IMR-90 (cell line): ENCODE results near the gene FOXA2.

ENCODE experiments used
- BHLHE40 ChIP-seq: fragments of 150-350 bp; IDR thresholded peaks from 2 replicates; pipeline ENCODE4 v1.6.1; 2016; ENCODE audit warnings: mild to moderate bottlenecking, low read depth, low read length
- CEBPB ChIP-seq: IDR thresholded peaks from 2 replicates; pipeline ENCODE4 v1.6.1; 2012; ENCODE audit warnings: low read depth, low read length, improper control_type of control experiment
- CTCF ChIP-seq: conservative IDR thresholded peaks from 2 replicates; pipeline ENCODE4 v1.5.1; 2012; ENCODE audit warnings: mild to moderate bottlenecking, low read depth, low read length, improper control_type of control experiment
- MAFK ChIP-seq: IDR thresholded peaks from 2 replicates; pipeline ENCODE4 v1.6.1; 2012; ENCODE audit warnings: low read depth, low read length, improper control_type of control experiment
- MAZ ChIP-seq: IDR thresholded peaks from 2 replicates; pipeline ENCODE4 v1.6.1; 2012; ENCODE audit warnings: low read depth, mild to moderate bottlenecking, low read length, improper control_type of control experiment, moderate library complexity, borderline replicate concordance
- MXI1 ChIP-seq: IDR thresholded peaks from 2 replicates; pipeline ENCODE4 v1.6.1; 2012; ENCODE audit warnings: low read depth, mild to moderate bottlenecking, low read length, moderate library complexity, borderline replicate concordance
- POLR2A ChIP-seq: IDR thresholded peaks from 2 replicates; pipeline ENCODE4 v1.6.1; 2012; ENCODE audit warnings: mild to moderate bottlenecking, low read depth, low read length
- RAD21 ChIP-seq: IDR thresholded peaks from 2 replicates; pipeline ENCODE4 v1.6.1; 2012; ENCODE audit warnings: low read length, improper control_type of control experiment
- RCOR1 ChIP-seq: IDR thresholded peaks from 2 replicates; pipeline ENCODE4 v1.6.1; 2012; ENCODE audit warnings: mild to moderate bottlenecking, low read length, improper control_type of control experiment; ENCODE audit not compliant: insufficient replicate concordance
- RFX5 ChIP-seq: IDR thresholded peaks from 2 replicates; pipeline ENCODE4 v1.8.0; 2012; ENCODE audit warnings: low read depth, mild to moderate bottlenecking, low read length, moderate library complexity
- SMC3 ChIP-seq: fragments of 150-350 bp; IDR thresholded peaks from 2 replicates; pipeline ENCODE4 v1.6.1; 2016; ENCODE audit warnings: low read depth, mild to moderate bottlenecking, antibody characterized with exemption, low read length, moderate library complexity
- USF2 ChIP-seq: fragments of 150-350 bp; IDR thresholded peaks from 2 replicates; pipeline ENCODE4 v1.6.1; 2017; ENCODE audit warnings: mild to moderate bottlenecking, antibody characterized with exemption, low read length, low read depth
- TF ChIP-seq, protein P1 (sequence below): fragments of 150-350 bp; IDR thresholded peaks from 2 replicates; pipeline ENCODE4 v1.6.1; 2016; ENCODE audit warnings: low read depth, mild to moderate bottlenecking, low read length, moderate library complexity, borderline replicate concordance

DNA sequence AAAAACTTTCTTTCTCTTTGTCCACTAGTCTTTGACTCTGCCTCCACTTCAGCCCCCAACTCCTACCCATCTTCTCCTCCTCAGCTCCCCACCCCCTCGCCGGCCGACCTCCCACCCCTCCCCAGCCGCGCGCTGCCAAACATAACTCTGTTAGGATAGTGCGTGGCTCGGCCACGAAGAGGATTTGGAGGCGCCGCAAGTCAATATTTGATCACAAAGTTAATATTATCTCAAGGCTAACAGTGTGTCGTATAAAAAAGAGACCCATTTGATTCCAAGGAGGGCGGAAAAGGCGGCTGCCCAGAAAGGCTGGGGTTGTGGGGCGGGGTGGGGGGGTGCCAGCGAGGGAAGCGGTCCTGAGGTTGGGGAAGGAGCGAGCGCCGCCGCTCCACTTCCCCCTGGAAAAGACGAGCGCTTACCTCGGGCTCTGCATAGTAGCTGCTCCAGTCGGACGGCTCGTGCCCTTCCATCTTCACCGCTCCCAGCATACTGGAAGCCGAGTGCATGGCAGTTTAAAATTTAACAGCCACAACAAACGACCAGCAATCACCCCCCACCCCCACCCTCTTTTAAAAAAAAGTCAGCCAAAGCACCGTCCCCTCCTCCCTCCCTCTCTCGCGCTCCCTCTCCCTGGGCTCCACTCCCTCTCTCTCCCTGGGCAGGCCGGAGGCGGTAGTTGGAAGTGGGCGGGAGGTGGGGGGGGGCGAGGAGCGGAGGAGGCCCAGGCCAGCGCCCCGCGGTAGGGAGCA is 425 bp downstream of the FOXA2 start:
- TF ChIP-seq MAFK (no peak), CTCF (no peak), RAD21 (no peak), POLR2A (no peak), BHLHE40 (no peak), CEBPB (no peak), USF2 (no peak), RFX5 (no peak), MAZ (no peak), MXI1 (no peak), SMC3 (no peak), RCOR1 (no peak)
- TF ChIP-seq, protein P1, sequence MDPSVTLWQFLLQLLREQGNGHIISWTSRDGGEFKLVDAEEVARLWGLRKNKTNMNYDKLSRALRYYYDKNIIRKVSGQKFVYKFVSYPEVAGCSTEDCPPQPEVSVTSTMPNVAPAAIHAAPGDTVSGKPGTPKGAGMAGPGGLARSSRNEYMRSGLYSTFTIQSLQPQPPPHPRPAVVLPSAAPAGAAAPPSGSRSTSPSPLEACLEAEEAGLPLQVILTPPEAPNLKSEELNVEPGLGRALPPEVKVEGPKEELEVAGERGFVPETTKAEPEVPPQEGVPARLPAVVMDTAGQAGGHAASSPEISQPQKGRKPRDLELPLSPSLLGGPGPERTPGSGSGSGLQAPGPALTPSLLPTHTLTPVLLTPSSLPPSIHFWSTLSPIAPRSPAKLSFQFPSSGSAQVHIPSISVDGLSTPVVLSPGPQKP, result no peak
